Panc1 (cell line): ENCODE data around the gene TP73. TPM values are rescaled to one million over a fixed set of nuclear protein-coding genes. Genes with fewer than 3 reads are reported as not detected.

Source experiments
- ATAC-seq: fragments of 200-7000 bp; cut with Tn5 transposase; 2 replicates; pipeline ENCODE4 v1.9.1; 2020; ENCODE audit warnings: mild to moderate bottlenecking, moderate library complexity
- BruUV-seq: library from RNA; stranded (reverse); fragments of 400-500 nt; replicated peaks from 2 replicates; lab custom pipeline; 2021; lab: Mats Ljungman, UMichigan
- CTCF ChIA-PET: fragments of 300-600 bp; sonication (Branson Sonifier 250); formaldehyde crosslinking; loops from one replicate; lab custom pipeline; 2022; ENCODE audit warnings: antibody characterized with exemption; lab: Charles Lee
- POLR2A ChIA-PET: fragments of 300-600 bp; sonication (Branson Sonifier 250); formaldehyde crosslinking; loops from one replicate; lab custom pipeline; 2022; ENCODE audit warnings: antibody characterized with exemption; lab: Charles Lee
- DNase-seq: peaks from one replicate; pipeline ENCODE4 v3.0.0-alpha.2; 2010; ENCODE audit warnings: low read depth, low spot score
- H3K27ac ChIP-seq: 2 replicates; pipeline ENCODE4 v1.5.1; 2011; ENCODE audit warnings: mild to moderate bottlenecking, low read length, inconsistent platforms
- H3K27me3 ChIP-seq: fragments of 200-500 bp; sonication (Bioruptor generic); 2 replicates; pipeline ENCODE4 v1.6.0; 2014; ENCODE audit warnings: low read length, inconsistent platforms; ENCODE audit not compliant: control insufficient read depth, insufficient read depth
- H3K36me3 ChIP-seq: fragments of 200-500 bp; sonication (Bioruptor generic); 2 replicates; pipeline ENCODE4 v1.5.1; 2014; ENCODE audit warnings: inconsistent platforms, mild to moderate bottlenecking, low read length, moderate library complexity; ENCODE audit not compliant: control insufficient read depth, insufficient read depth
- H3K4me1 ChIP-seq: 2 replicates; pipeline ENCODE4 v1.5.1; 2011; ENCODE audit warnings: inconsistent platforms, mild to moderate bottlenecking, low read length, moderate library complexity; ENCODE audit not compliant: control insufficient read depth, insufficient read depth
- H3K4me3 ChIP-seq, 2 experiments: 2 replicates each; pipeline ENCODE4 v1.5.1; 2011 to 2012; ENCODE audit warnings: low read depth in 2 of 2, low read length in 2 of 2, mild to moderate bottlenecking in 2 of 2, inconsistent platforms in 1 of 2, moderate library complexity in 1 of 2
- H3K9me3 ChIP-seq: fragments of 200-500 bp; sonication (Bioruptor generic); 2 replicates; pipeline ENCODE4 v1.5.1; 2014; ENCODE audit warnings: low read depth, mild to moderate bottlenecking, inconsistent platforms, low read length, moderate library complexity; ENCODE audit not compliant: control insufficient read depth, insufficient read depth
- CTCF ChIP-seq: fragments of 450-650 bp; IDR thresholded peaks from 2 replicates; pipeline ENCODE4 v1.5.1; 2017; ENCODE audit warnings: mild to moderate bottlenecking
- POLR2AphosphoS5 ChIP-seq: IDR thresholded peaks from 2 replicates; pipeline ENCODE4 v1.6.1; 2012; ENCODE audit warnings: mild to moderate bottlenecking, low read depth, low read length, moderate library complexity
- REST ChIP-seq, 2 experiments: IDR thresholded peaks; 2 replicates each; pipeline ENCODE4 v1.6.1; 2011 to 2012; ENCODE audit warnings: low read depth in 2 of 2, control low read depth in 1 of 2, low read length in 1 of 2, mild to moderate bottlenecking in 1 of 2, moderate library complexity in 1 of 2; ENCODE audit not compliant: insufficient read depth in 1 of 2
- SIN3A ChIP-seq: IDR thresholded peaks from 2 replicates; pipeline ENCODE4 v1.6.1; 2012; ENCODE audit warnings: low read depth, mild to moderate bottlenecking, low read length, moderate library complexity, borderline replicate concordance; ENCODE audit not compliant: insufficient read depth
- TCF7L2 ChIP-seq: IDR thresholded peaks from 2 replicates; pipeline ENCODE4 v1.6.1; 2011; ENCODE audit warnings: mild to moderate bottlenecking, low read depth, low read length, inconsistent platforms
- in situ Hi-C: cut with HindIII; loops from 2 replicates; pipeline ENCODE4 v1.10.0; 2016; ENCODE audit warnings: low sequenced_read_pairs, low pct_unique_long_range_greater_than_20kb
- intact Hi-C: fragments of 100-400 bp; cut with micrococcal nuclease; formaldehyde crosslinking; loops from one replicate; pipeline ENCODE4 v1.10.0; 2022; ENCODE audit not compliant: unreplicated experiment
- total RNA-seq: library from RNA; stranded (reverse); gene quantifications from one replicate; pipeline ENCODE4 v1.2.1, GENCODE V29; 2021; ENCODE audit not compliant: unreplicated experiment

The TP73 gene
- total RNA-seq, 1 experiment from 2014 or later = 4.7 TPM

- DNase-seq (peak; percentile 46), ATAC-seq (peak; percentile 78)
- in situ Hi-C loops (no loop called here), intact Hi-C loops (loop anchor here (1.0 to 2.0 kb wide), 2 partner anchors 54 to 166 kb away; no protein-coding TSS in a partner anchor)
- no peak overlapping the region for H3K4me3 ChIP-seq
- H3K4me1 ChIP-seq = peaks cover 14% of the 10 kb centered on the region
- TF ChIP-seq CTCF = peak; percentile 93
- TF ChIP-seq POLR2AphosphoS5 = no peak
- TF ChIP-seq TCF7L2 = no peak
- no peak for TF ChIP-seq SIN3A
- TF ChIP-seq REST (IDR thresholded peaks at IDR 0.05; ENCODE audit: insufficient read depth in 1 of 2, low read depth in 2 of 2, low read length in 1 of 2) = no peak
- CTCF ChIA-PET = interaction anchor here (0.5 to 2.2 kb wide), 11 partner anchors 11 to 166 kb away, joined by 3 to 24 read pairs (median 8); no protein-coding TSS in a partner anchor
- H3K36me3 ChIP-seq = no peaks in the 10 kb centered on the region
- H3K27me3 ChIP-seq = no peaks in the 10 kb centered on the region
- BruUV-seq = no TSS peak
- POLR2A ChIA-PET = no interaction called here
- no peaks in the 10 kb centered on the region for H3K9me3 ChIP-seq
- H3K27ac ChIP-seq = no peak overlapping the region
Observed at GRCh38 chr1:3618881-3619671, 33.2 kb upstream of the TP73 start.

GRCh38 chr1:3620708-3621107 is 31.6 kb upstream of the TP73 start:
- H3K27ac ChIP-seq = no peak overlapping the region
- H3K36me3 ChIP-seq = no peaks in the 10 kb centered on the region
- CTCF ChIA-PET = interaction anchor here (1.2 to 1.8 kb wide), 2 partner anchors 130 to 168 kb away, joined by 13 to 14 read pairs; no protein-coding TSS in a partner anchor
- TF ChIP-seq POLR2AphosphoS5 (no peak), TCF7L2 (no peak), REST (IDR thresholded peaks at IDR 0.05; ENCODE audit: insufficient read depth in 1 of 2, low read depth in 2 of 2, low read length in 1 of 2) (no peak), CTCF (no peak), SIN3A (no peak)
- no peak for DNase-seq
- H3K4me1 ChIP-seq = peaks cover 12% of the 10 kb centered on the region
- no peaks in the 10 kb centered on the region for H3K9me3 ChIP-seq
- no peak overlapping the region for H3K4me3 ChIP-seq
- BruUV-seq = no TSS peak
- intact Hi-C loops = loop anchor here (2.0 to 10.0 kb wide), 2 partner anchors 104 to 130 kb away; no protein-coding TSS in a partner anchor
- ATAC-seq = no peak
- POLR2A ChIA-PET = no interaction called here
- in situ Hi-C loops = no loop called here
- no peaks in the 10 kb centered on the region for H3K27me3 ChIP-seq
